Suprapubic skin (tissue), 4 donors: ENCODE measurements around the gene SETD7. TPM values are rescaled to one million over a fixed set of nuclear protein-coding genes. Genes with fewer than 3 reads are reported as not detected.

Experiments used
- DNase-seq, 2 donors: peaks; one replicate each; pipeline ENCODE4 v3.0.0-alpha.2; 2019; ENCODE audit warnings: low spot score in 2 of 2
- H3K27ac ChIP-seq: fragments of 200-600 bp; sonication (generic); one replicate; pipeline ENCODE4 v1.5.1; 2019
- H3K27me3 ChIP-seq: fragments of 200-600 bp; sonication (generic); one replicate; pipeline ENCODE4 v1.5.1; 2019
- H3K36me3 ChIP-seq: fragments of 200-600 bp; sonication (generic); one replicate; pipeline ENCODE4 v1.5.1; 2019
- H3K4me1 ChIP-seq: fragments of 200-600 bp; sonication (generic); one replicate; pipeline ENCODE4 v1.5.1; 2019
- H3K4me3 ChIP-seq: fragments of 200-600 bp; sonication (generic); one replicate; pipeline ENCODE4 v1.5.1; 2019; ENCODE audit warnings: mild to moderate bottlenecking
- H3K9me3 ChIP-seq: fragments of 200-600 bp; sonication (generic); one replicate; pipeline ENCODE4 v1.5.1; 2019
- EP300 ChIP-seq: sonication (generic); formaldehyde crosslinking; IDR thresholded peaks from one replicate; pipeline ENCODE4 v1.6.1; 2017; ENCODE audit warnings: antibody characterized with exemption
- POLR2A ChIP-seq, 2 donors: fragments of 450-650 bp; IDR thresholded peaks; one replicate each; pipeline ENCODE4 v1.6.1; 2017; ENCODE audit warnings: antibody characterized with exemption in 2 of 2, mild to moderate bottlenecking in 2 of 2, moderate library complexity in 2 of 2
- POLR2AphosphoS5 ChIP-seq, 3 donors: sonication (generic); formaldehyde crosslinking; IDR thresholded peaks; one replicate each; pipeline ENCODE4 v1.6.1; 2017; ENCODE audit warnings: antibody characterized with exemption in 3 of 3
- WGBS: methylation state at CpG from one replicate; pipeline ENCODE4 v1.1.5; 2018; 5-methylcytosine and 5-hydroxymethylcytosine counted together
- total RNA-seq, 4 donors: library from RNA; depleted of rRNA; stranded (reverse); fragments of >200 nt; gene quantifications; one replicate each; pipeline ENCODE4 v1.1.0, GENCODE V29; 2016
- TF ChIP-seq, protein P1 (sequence below), 2 donors: fragments of 200-600 bp in 1 of 2; fragments of 450-650 bp in 1 of 2; sonication (generic) in 1 of 2; IDR thresholded peaks; one replicate each; pipeline ENCODE4 v1.5.1; 2016 to 2019; ENCODE audit warnings: antibody characterized with exemption in 2 of 2, mild to moderate bottlenecking in 1 of 2, moderate library complexity in 1 of 2

SETD7 gene
- total RNA-seq, 4 donors from 2014 or later, result 41.8 to 46.6 (median 43.9) TPM

DNA sequence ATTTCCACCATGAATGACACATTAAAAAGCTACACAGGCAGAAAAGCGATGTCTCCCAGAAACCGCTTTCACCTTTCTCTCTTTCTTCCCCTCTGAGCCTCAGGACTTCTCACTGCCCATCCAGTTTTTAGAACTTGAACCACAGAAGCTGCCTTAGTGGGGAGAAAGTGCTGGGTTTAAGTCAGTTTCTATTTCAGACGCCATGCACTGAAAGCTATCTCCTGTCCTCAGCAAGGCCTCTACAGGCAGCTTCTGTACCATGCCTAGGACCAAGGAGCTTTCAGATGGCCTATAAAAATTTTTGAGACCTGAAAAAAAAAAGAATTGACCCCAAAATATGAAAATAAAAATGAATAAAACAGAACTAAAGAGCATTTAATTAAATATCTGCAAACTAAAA, 67.6 kb downstream of the SETD7 start:
- 95% methylated on average over 3 of the region's 3 CpGs for WGBS
- Histone ChIP-seq H3K4me1 (no peaks in the 10 kb centered on the region), H3K36me3 (no peaks in the 10 kb centered on the region), H3K27ac (no peak overlapping the region), H3K9me3 (no peaks in the 10 kb centered on the region), H3K27me3 (no peaks in the 10 kb centered on the region), H3K4me3 (no peak overlapping the region)
- no peak for DNase-seq
- TF ChIP-seq POLR2A (IDR thresholded peaks at IDR 0.05) (no peak), POLR2AphosphoS5 (IDR thresholded peaks at IDR 0.05) (no peak), EP300 (no peak)
- TF ChIP-seq, protein P1, sequence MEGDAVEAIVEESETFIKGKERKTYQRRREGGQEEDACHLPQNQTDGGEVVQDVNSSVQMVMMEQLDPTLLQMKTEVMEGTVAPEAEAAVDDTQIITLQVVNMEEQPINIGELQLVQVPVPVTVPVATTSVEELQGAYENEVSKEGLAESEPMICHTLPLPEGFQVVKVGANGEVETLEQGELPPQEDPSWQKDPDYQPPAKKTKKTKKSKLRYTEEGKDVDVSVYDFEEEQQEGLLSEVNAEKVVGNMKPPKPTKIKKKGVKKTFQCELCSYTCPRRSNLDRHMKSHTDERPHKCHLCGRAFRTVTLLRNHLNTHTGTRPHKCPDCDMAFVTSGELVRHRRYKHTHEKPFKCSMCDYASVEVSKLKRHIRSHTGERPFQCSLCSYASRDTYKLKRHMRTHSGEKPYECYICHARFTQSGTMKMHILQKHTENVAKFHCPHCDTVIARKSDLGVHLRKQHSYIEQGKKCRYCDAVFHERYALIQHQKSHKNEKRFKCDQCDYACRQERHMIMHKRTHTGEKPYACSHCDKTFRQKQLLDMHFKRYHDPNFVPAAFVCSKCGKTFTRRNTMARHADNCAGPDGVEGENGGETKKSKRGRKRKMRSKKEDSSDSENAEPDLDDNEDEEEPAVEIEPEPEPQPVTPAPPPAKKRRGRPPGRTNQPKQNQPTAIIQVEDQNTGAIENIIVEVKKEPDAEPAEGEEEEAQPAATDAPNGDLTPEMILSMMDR (IDR thresholded peaks at IDR 0.05), result no peak

DNA sequence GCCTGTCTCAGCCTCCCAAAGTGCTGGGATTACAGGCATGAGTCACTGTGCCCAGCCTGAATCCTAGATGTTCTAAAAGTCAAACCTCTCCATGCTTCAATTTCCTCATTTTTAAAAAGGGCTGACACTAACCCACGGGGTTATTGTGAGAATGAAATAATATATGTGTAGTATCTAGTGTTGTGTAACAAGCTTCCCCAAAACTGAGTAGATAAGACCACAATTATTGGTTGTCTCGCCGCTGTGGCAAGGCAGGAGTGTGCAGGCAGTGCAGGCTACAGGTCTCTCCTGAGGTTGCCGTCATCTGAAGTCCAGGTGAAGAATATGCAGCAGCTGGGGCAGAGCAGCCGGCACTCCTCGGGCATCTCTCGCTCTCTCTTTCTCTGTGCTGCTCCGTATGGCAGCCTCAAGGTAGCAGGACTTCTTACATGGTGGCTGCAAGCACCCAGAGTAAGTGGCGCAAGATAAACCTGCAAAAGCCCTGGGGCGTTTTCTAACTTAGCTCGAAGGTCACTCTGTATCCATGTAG, 71.2 kb downstream of the SETD7 start:
- Histone ChIP-seq H3K4me1 (no peaks in the 10 kb centered on the region), H3K4me3 (no peak overlapping the region), H3K9me3 (no peaks in the 10 kb centered on the region), H3K27me3 (no peaks in the 10 kb centered on the region), H3K27ac (no peak overlapping the region), H3K36me3 (no peaks in the 10 kb centered on the region)
- 87% methylated on average over 11 of the region's 11 CpGs for WGBS
- DNase-seq, result no peak
- TF ChIP-seq, protein P1 (IDR thresholded peaks at IDR 0.05), result no peak
- TF ChIP-seq EP300, result no peak
- no peak for TF ChIP-seq POLR2AphosphoS5 (IDR thresholded peaks at IDR 0.05)
- no peak for TF ChIP-seq POLR2A (IDR thresholded peaks at IDR 0.05)

DNA sequence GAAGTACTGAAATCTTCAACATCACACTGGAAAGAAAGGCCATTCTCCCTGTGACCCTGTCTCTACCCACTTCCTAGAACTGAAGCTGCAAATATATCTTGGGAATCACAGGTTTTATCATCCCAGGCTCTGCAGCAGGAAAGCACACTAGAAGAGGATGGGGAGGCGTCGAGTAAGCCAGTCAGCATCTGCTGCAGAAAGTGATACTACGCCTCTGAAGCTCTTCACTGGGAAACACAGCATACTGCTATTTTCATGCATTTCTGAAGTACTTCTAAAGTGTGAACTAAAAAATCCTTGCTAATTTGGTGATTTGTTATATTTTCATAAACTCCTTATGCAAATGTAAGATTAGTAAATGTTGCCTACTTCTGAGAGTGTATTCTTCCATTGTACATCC, 73.0 kb downstream of the SETD7 start:
- TF ChIP-seq POLR2AphosphoS5 (IDR thresholded peaks at IDR 0.05) (no peak), POLR2A (IDR thresholded peaks at IDR 0.05) (no peak), EP300 (no peak)
- TF ChIP-seq, protein P1 (IDR thresholded peaks at IDR 0.05), result no peak
- Histone ChIP-seq H3K27me3 (no peaks in the 10 kb centered on the region), H3K27ac (no peak overlapping the region), H3K4me1 (no peaks in the 10 kb centered on the region), H3K4me3 (no peak overlapping the region), H3K9me3 (no peaks in the 10 kb centered on the region), H3K36me3 (no peaks in the 10 kb centered on the region)
- DNase-seq, result no peak
- 98% methylated on average over 3 of the region's 3 CpGs for WGBS

DNA sequence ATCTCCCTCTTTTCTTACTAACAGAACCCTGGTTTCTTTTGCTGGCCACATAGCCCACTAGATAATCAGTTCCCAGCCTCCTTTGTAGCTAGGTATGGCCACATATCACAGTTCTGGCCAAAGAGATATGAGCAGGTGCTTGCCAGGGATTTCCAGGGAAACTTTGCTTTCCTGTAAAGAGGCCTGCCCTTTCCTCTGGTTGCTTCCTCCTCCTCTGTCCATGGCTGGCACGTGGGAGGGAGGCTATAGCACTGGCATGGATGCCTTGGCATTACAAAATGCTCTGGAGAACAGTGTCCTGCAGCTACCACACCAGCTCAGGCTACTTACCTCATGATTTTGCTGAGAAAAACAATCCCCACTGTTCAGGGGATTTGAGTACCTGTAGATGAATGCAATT, 74.6 kb downstream of the SETD7 start:
- TF ChIP-seq POLR2A (IDR thresholded peaks at IDR 0.05), result no peak
- TF ChIP-seq EP300, result no peak
- TF ChIP-seq POLR2AphosphoS5 (IDR thresholded peaks at IDR 0.05), result no peak
- TF ChIP-seq, protein P1 (IDR thresholded peaks at IDR 0.05), result no peak
- Histone ChIP-seq H3K27ac (no peak overlapping the region), H3K9me3 (no peaks in the 10 kb centered on the region), H3K4me3 (no peak overlapping the region), H3K4me1 (no peaks in the 10 kb centered on the region), H3K27me3 (no peaks in the 10 kb centered on the region), H3K36me3 (no peaks in the 10 kb centered on the region)
- 81% methylated on average over 1 of the region's 1 CpG for WGBS
- DNase-seq, result no peak

DNA sequence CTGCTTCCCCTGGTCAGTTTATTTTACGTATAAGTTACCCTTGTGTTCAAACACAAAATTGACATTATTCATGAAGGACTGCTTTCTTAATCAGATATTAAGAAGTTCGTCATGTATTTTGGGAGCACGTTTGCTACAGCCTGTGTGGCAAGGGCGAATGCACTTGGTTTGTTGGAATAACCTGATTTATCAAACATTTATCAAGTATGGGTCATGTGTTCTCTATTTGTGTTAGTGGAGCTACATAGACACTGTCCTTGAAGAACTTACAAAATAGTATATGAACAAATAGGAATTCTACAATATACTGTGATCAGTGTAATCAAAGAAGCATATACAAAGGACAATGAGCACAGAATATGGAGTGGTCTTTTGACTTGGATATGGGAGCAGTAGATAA, 79.7 kb downstream of the SETD7 start:
- H3K27me3 ChIP-seq, result no peaks in the 10 kb centered on the region
- peaks cover 20% of the 10 kb centered on the region for H3K36me3 ChIP-seq
- H3K9me3 ChIP-seq, result no peaks in the 10 kb centered on the region
- no peaks in the 10 kb centered on the region for H3K4me1 ChIP-seq
- H3K4me3 ChIP-seq, result no peak overlapping the region
- no peak overlapping the region for H3K27ac ChIP-seq
- 93% methylated on average over 4 of the region's 4 CpGs for WGBS
- TF ChIP-seq POLR2A (IDR thresholded peaks at IDR 0.05) (no peak), POLR2AphosphoS5 (IDR thresholded peaks at IDR 0.05) (no peak), EP300 (no peak)
- TF ChIP-seq, protein P1 (IDR thresholded peaks at IDR 0.05), result no peak
- DNase-seq, result no peak
